Esophagus (tissue), 2 donors: ENCODE measurements around the gene PLPP6. TPM values are rescaled to one million over a fixed set of nuclear protein-coding genes. Genes with fewer than 3 reads are reported as not detected.

Experiments
- H3K27ac ChIP-seq, 2 donors: one replicate each; pipeline ENCODE4 v1.5.1; 2013; ENCODE audit warnings: low read depth in 2 of 2, mild to moderate bottlenecking in 2 of 2, inconsistent platforms in 1 of 2, low read length in 1 of 2, moderate library complexity in 1 of 2
- H3K27me3 ChIP-seq, 2 donors: one replicate each; pipeline ENCODE4 v1.6.1; 2013; ENCODE audit warnings: low read length in 2 of 2, control low read depth in 1 of 2, mild to moderate bottlenecking in 1 of 2; ENCODE audit not compliant: insufficient read depth in 2 of 2, control insufficient read depth in 1 of 2
- H3K36me3 ChIP-seq, 2 donors: one replicate each; pipeline ENCODE4 v1.6.1; 2013; ENCODE audit warnings: low read length in 1 of 2; ENCODE audit not compliant: control insufficient read depth in 2 of 2, insufficient read depth in 2 of 2
- H3K4me1 ChIP-seq, 2 donors: one replicate each; pipeline ENCODE4 v1.6.1; 2013; ENCODE audit warnings: low read length in 1 of 2; ENCODE audit not compliant: control insufficient read depth in 2 of 2, insufficient read depth in 2 of 2
- H3K4me3 ChIP-seq, 2 donors: one replicate each; pipeline ENCODE4 v1.5.1; 2013; ENCODE audit warnings: low read length in 2 of 2, mild to moderate bottlenecking in 2 of 2, low read depth in 1 of 2, moderate library complexity in 1 of 2
- H3K9me3 ChIP-seq, 2 donors: one replicate each; pipeline ENCODE4 v1.6.1; 2013; ENCODE audit warnings: mild to moderate bottlenecking in 2 of 2, low read depth in 1 of 2, low read length in 1 of 2, moderate library complexity in 1 of 2; ENCODE audit not compliant: control insufficient read depth in 2 of 2, insufficient read depth in 1 of 2
- WGBS, 2 donors: extraction: QIAGEN DNeasy Blood & Tissue Kit; methylation state at CpG; one replicate each; pipeline ENCODE4 v1.1.7; 2013; 5-methylcytosine and 5-hydroxymethylcytosine counted together
- polyA plus RNA-seq, 2 donors: library from polyadenylated mRNA; stranded (reverse); fragments of 200-250 nt; gene quantifications; one replicate each; pipeline ENCODE4 v1.2.3, GENCODE V29; 2013
- donor health status: healthy with polysubstance abuse.
- donor health status: Bipolar disorder and iron deficiency.

PLPP6 gene
- polyA plus RNA-seq, 2 donors: 5.1 to 6.4 TPM

DNA sequence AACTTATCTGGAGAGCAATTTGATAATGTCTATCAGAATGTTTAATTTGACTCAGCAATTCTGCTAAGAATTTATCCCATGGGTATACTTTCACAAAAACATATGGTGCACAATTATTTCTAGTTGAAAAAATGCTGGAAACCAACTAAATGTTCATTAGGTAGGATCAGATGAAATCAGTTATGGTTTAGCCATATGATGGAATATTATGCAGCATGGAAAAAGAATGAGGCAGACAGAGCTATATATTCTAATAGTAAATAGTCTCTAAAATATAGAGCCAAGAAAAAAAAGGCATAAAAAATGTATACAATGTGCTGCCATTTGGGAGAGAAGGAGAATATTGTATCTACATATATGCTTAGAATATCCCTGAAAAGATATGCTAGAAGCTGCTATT is 7.8 kb downstream of the PLPP6 start:
- no peaks in the 10 kb centered on the region for H3K27me3 ChIP-seq
- H3K4me3 ChIP-seq: no peak overlapping the region
- H3K36me3 ChIP-seq: no peaks in the 10 kb centered on the region
- H3K4me1 ChIP-seq: no peaks in the 10 kb centered on the region
- H3K27ac ChIP-seq: no peak overlapping the region
- H3K9me3 ChIP-seq: no peaks in the 10 kb centered on the region

DNA sequence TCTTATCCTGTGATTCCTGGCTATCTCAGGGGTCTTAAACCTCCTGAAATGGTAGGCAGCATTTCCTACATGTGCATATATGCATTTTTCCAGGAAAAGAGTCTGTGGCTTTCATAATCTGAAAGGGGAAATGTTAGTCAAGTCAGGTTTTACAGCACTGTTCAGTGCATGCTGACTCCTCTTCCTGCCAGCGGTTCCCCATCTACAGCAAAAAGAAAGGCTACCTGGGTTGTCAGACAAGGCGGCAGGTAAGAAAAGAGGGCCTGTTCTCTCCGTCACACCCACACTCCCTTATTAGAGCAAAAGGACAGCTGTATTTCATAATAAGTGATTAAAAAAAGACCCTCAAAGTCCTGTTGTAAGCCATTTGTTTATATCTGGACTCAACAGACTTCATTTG is 8.5 kb downstream of the PLPP6 start:
- 94 to 97% methylated on average over 3 of the region's 3 CpGs for WGBS, 2 donors
- H3K4me3 ChIP-seq: no peak overlapping the region
- no peaks in the 10 kb centered on the region for H3K36me3 ChIP-seq
- H3K27ac ChIP-seq: no peak overlapping the region
- H3K9me3 ChIP-seq: no peaks in the 10 kb centered on the region
- no peaks in the 10 kb centered on the region for H3K4me1 ChIP-seq
- no peaks in the 10 kb centered on the region for H3K27me3 ChIP-seq

DNA sequence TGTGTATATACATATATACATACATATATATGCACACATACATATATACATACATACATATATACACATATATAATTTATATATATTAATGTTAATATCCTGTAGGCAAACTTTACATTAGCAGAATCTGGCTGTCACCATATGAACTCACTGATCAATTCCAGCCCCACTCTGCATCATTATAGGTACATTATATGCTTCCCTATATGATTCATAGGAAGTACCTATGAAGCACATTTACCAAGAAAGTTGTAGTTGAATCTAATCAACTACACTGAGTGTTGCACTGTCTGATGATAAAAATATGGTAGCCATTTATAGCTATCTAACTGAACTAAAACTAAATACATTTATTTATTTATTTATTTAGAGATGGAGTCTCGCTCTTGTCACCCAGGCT is 9.6 kb downstream of the PLPP6 start:
- no peaks in the 10 kb centered on the region for H3K4me1 ChIP-seq

DNA sequence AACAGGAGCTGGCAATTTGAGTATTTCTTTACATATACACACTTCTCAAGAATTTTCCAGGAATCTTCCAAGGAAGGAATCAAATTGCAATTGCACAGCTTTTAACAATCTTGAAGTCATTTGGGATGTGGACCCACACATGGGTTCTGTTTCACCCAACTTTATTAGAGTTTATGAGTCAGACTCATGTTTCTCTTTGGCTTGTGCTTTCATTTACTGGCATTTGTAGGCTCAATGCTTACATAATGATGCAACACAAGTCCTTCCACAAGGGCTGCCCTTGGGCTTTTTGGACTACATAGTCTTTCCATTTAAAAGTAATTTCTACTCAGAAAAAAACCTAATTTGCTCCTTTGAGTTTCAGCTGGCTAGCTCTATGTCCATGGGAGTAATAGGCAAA is 12.7 kb downstream of the PLPP6 start:
- Histone ChIP-seq H3K27me3 (no peaks in the 10 kb centered on the region), H3K27ac (no peak overlapping the region), H3K4me1 (no peaks in the 10 kb centered on the region), H3K9me3 (no peaks in the 10 kb centered on the region), H3K36me3 (no peaks in the 10 kb centered on the region), H3K4me3 (no peak overlapping the region)

More for the DNA sequence above, 9.6 kb downstream of the PLPP6 start:
- H3K9me3 ChIP-seq: no peaks in the 10 kb centered on the region
- H3K36me3 ChIP-seq: no peaks in the 10 kb centered on the region
- WGBS, 2 donors: 96 to 100% methylated on average over 1 of the region's 1 CpG
- H3K4me3 ChIP-seq: no peak overlapping the region
- no peak overlapping the region for H3K27ac ChIP-seq
- no peaks in the 10 kb centered on the region for H3K27me3 ChIP-seq

GRCh38 chr9:4677392-4677791 is 15.3 kb downstream of the PLPP6 start:
- Histone ChIP-seq H3K9me3 (no peaks in the 10 kb centered on the region), H3K36me3 (no peaks in the 10 kb centered on the region), H3K4me1 (no peaks in the 10 kb centered on the region), H3K27me3 (no peaks in the 10 kb centered on the region), H3K4me3 (no peak overlapping the region), H3K27ac (no peak overlapping the region)
- 58 to 92% methylated on average over 3 of the region's 3 CpGs for WGBS, 2 donors

DNA sequence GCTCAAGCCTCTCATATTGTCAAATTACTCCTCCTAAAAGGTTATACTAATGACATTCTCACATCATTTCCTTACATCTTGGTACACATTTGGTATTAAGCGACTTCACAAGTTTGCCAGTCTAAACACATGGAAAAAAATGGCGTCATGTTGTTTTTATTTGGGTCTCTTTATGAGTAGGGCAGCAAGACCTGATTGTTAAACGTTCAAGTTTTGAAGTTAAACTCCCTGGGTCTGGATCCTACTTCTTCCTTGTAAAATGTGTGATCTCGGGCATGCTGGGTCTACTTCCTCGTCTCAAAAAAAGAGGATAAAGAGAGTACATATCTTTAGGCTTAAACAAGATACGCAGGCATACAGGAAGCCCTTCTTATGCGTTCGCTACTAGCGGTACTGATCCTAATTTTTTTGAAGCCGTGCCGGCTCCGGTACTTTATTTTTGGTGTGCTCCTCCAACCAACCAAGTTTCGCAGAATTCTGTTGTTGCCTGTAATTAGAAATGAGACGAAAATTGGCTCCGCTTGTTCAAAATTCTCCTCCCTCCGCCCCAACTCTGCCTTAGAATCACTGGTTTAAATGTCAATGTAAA is 16.7 kb downstream of the PLPP6 start:
- no peaks in the 10 kb centered on the region for H3K4me1 ChIP-seq
- no peaks in the 10 kb centered on the region for H3K27me3 ChIP-seq
- no peaks in the 10 kb centered on the region for H3K9me3 ChIP-seq
- 0% methylated on average over 16 of the region's 16 CpGs for WGBS, 2 donors
- no peaks in the 10 kb centered on the region for H3K36me3 ChIP-seq
- H3K27ac ChIP-seq: peak overlapping the region; percentile 98 to 100
- H3K4me3 ChIP-seq: peak overlapping the region; percentile 84 to 88

- no peaks in the 10 kb centered on the region for H3K9me3 ChIP-seq
- no peaks in the 10 kb centered on the region for H3K27me3 ChIP-seq
- no peaks in the 10 kb centered on the region for H3K4me1 ChIP-seq
- peak within 1 kb of the TSS; percentile 84 to 88 for H3K4me3 ChIP-seq
- peak within 1 kb of the TSS; percentile 98 to 100 for H3K27ac ChIP-seq
- 0% methylated on average over 66 of the region's 66 CpGs for WGBS, 2 donors
- no peaks in the 10 kb centered on the region for H3K36me3 ChIP-seq
These were observed 17.4 kb downstream of the PLPP6 start, which contains the start of gene CDC37L1 for GRCh38 chr9:4679268-4680172. Gene CDC37L1, plus strand, starts transcription at chr9:4679569. Its CDS starts 199 bp downstream, at chr9:4679768.

- H3K27ac ChIP-seq: peak overlapping the region; percentile 98 to 100
- no peaks in the 10 kb centered on the region for H3K9me3 ChIP-seq
- no peaks in the 10 kb centered on the region for H3K4me1 ChIP-seq
- 0 to 1% methylated on average over 10 of the region's 10 CpGs for WGBS, 2 donors
- no peaks in the 10 kb centered on the region for H3K27me3 ChIP-seq
- H3K36me3 ChIP-seq: no peaks in the 10 kb centered on the region
- H3K4me3 ChIP-seq: peak overlapping the region; percentile 84 to 88
These were observed 18.1 kb downstream of the PLPP6 start for GRCh38 chr9:4680173-4680525.

DNA sequence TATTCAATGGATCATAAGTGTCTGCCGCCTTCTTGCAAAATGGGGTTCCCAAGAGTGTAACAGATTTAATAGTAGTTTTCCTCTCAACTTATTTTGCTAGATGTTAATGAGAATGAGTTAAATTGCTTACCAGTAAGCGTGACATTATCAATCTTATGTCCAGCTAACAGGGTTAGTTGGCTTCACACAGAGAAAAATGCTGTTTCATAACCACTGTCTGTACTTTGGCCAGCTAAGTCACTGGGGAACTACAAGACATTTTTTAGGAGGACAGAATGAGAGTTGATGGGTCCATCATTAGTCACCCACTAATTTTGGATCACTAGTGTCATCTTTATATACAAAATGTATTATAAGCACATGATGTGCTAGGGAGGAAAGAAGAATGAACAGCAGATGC is 18.7 kb downstream of the PLPP6 start:
- H3K4me1 ChIP-seq: no peaks in the 10 kb centered on the region
- peak overlapping the region in 1 of 2 donors; percentile 88 for H3K4me3 ChIP-seq
- WGBS, 2 donors: 34 to 35% methylated on average over 2 of the region's 2 CpGs
- no peaks in the 10 kb centered on the region for H3K27me3 ChIP-seq
- H3K9me3 ChIP-seq: no peaks in the 10 kb centered on the region
- no peaks in the 10 kb centered on the region for H3K36me3 ChIP-seq
- H3K27ac ChIP-seq: no peak overlapping the region

GRCh38 chr9:4684820-4685219 is 22.7 kb downstream of the PLPP6 start:
- H3K27ac ChIP-seq: no peak overlapping the region
- 80 to 82% methylated on average over 4 of the region's 4 CpGs for WGBS, 2 donors

More at GRCh38 chr9:4684820-4685219, 22.7 kb downstream of the PLPP6 start:
- Histone ChIP-seq H3K27me3 (no peaks in the 10 kb centered on the region), H3K9me3 (no peaks in the 10 kb centered on the region), H3K4me3 (no peak overlapping the region), H3K36me3 (peaks cover 0 to 4% of the 10 kb centered on the region in 2 donors), H3K4me1 (no peaks in the 10 kb centered on the region)
